Keratinocyte (primary cell): ENCODE data around the gene RABL3.

Source experiments
- CTCF ChIP-seq, 3 experiments: IDR thresholded peaks in 1 of 3; conservative IDR thresholded peaks in 1 of 3; optimal IDR thresholded peaks in 1 of 3; 2 replicates in 2 of 3; 3 replicates in 1 of 3; pipeline versions ENCODE3 to v1.5.1; 2011; ENCODE audit warnings: low read length in 3 of 3, mild to moderate bottlenecking in 3 of 3, moderate library complexity in 2 of 3, control low read depth in 1 of 3, inconsistent platforms in 1 of 3; ENCODE audit not compliant: insufficient read depth in 2 of 3; ENCODE audit errors: extremely low read depth in 1 of 3
- EZH2 ChIP-seq: IDR thresholded peaks from one replicate; pipeline ENCODE4 v1.6.1; 2012; ENCODE audit warnings: inconsistent platforms, mild to moderate bottlenecking, low read length, moderate library complexity

DNA sequence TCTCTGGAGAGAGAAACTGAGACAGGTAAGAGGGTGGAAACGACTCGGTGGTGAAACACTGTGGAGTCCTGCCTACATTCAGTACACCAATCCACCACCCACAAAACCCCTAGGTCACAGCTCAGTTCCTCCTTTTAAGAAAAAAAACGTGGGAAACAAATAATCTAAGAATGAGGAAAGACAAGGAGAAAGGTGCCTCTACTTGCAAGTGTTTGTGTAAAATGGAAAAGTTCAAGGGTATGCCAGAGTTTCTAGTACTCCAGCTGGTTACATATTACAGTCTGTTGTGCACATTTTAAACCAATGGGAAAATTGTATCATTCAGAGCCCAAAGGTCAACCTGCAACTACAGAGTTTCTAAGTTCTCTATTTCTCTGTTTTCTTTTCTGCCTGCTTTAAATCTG is 92.5 kb downstream of the RABL3 start:
- TF ChIP-seq CTCF (optimal IDR thresholded peaks at IDR 0.05 in 1 of 3, IDR thresholded peaks at IDR 0.05 in 1 of 3, conservative IDR thresholded peaks at IDR 0.05 in 1 of 3; ENCODE audit: extremely low read depth in 1 of 3, insufficient read depth in 2 of 3, low read length in 3 of 3) (no peak), EZH2 (no peak)
